AG09309 (cell line): ENCODE data around the gene ENKUR.
A peak's percentile ranks its signal among the peaks of the same experiment; 100 is the strongest.

Experiments
- DNase-seq: peaks from one replicate; pipeline ENCODE4 v3.0.0-alpha.2; 2010; ENCODE audit warnings: low read depth
- H3K4me3 ChIP-seq: 2 replicates; pipeline ENCODE4 v1.5.1; 2011; ENCODE audit warnings: mild to moderate bottlenecking, low read depth, low read length, moderate library complexity; ENCODE audit not compliant: control insufficient read depth
- TF ChIP-seq, protein P1 (sequence below): IDR thresholded peaks from 2 replicates; pipeline ENCODE4 v1.5.1; 2011; ENCODE audit warnings: mild to moderate bottlenecking, low read depth, low read length, inconsistent platforms; ENCODE audit not compliant: insufficient read depth, control insufficient read depth; ENCODE audit errors: missing control alignments

The ENKUR gene

DNA sequence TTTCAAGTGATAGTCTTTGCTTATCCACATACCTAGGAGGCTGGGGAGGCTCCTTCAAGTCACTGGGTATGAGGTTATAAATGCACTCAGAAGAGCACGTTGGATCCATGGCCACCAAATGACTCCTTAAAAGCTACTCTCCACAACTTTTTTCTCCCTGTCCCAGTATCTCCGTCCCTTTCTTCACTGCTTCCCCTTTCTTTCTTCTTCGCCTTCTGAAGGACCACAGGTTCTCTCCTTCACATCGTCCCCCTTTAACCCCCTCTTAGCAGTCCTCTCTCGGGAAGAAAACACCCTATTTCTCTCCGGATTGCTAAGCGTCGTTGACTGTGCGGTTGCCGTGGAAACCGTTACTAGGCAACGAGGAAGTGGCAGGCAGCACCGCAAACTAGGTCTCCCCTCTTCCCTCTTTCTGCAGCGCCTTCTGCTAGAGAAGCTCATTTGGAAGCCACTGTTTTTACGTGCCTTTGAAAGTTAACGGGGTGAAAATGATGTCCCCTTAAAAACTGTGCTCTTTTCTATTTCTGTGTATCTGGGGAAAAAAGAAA is at the start of gene ENKUR:
Gene ENKUR, minus strand, starts transcription at position 331 of the 548 bp plus-strand sequence. Its CDS starts 222 bp downstream, at position 109.
- TF ChIP-seq, protein P1, sequence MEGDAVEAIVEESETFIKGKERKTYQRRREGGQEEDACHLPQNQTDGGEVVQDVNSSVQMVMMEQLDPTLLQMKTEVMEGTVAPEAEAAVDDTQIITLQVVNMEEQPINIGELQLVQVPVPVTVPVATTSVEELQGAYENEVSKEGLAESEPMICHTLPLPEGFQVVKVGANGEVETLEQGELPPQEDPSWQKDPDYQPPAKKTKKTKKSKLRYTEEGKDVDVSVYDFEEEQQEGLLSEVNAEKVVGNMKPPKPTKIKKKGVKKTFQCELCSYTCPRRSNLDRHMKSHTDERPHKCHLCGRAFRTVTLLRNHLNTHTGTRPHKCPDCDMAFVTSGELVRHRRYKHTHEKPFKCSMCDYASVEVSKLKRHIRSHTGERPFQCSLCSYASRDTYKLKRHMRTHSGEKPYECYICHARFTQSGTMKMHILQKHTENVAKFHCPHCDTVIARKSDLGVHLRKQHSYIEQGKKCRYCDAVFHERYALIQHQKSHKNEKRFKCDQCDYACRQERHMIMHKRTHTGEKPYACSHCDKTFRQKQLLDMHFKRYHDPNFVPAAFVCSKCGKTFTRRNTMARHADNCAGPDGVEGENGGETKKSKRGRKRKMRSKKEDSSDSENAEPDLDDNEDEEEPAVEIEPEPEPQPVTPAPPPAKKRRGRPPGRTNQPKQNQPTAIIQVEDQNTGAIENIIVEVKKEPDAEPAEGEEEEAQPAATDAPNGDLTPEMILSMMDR, result no peak
- DNase-seq, result peak; percentile 66
- H3K4me3 ChIP-seq, result peak within 1 kb of the TSS; percentile 67

DNA sequence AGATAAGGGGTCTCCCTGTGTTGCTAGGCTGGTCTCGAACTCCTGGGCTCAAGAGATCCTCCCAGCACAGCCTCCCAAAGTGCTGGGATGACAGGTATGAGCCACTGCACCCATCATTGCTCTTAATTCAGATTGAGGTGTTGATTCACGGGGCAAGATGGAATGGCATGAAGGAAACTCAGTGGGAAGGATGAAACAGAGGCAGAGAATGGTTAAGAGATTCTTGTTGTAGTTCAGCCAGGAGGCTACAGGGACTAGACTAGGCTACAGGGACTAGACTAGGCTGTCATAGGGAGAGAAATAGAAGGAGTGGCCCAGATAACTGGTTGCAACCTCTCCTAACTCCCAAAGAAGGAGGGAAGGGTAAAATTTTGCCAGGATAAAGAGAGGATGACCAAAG is 48.4 kb upstream of the ENKUR start:
- no peak overlapping the region for H3K4me3 ChIP-seq
- TF ChIP-seq, protein P1, result no peak
- no peak for DNase-seq

- TF ChIP-seq, protein P1, result no peak
- DNase-seq, result no peak
- H3K4me3 ChIP-seq, result no peak overlapping the region
Observed at GRCh38 chr10:25063644-25064043, 47.7 kb upstream of the ENKUR start.

GRCh38 chr10:25063157-25063556 is 47.2 kb upstream of the ENKUR start:
- TF ChIP-seq, protein P1, result no peak

GRCh38 chr10:25061711-25062449 is 45.9 kb upstream of the ENKUR start:
- TF ChIP-seq, protein P1, result no peak
- no peak for DNase-seq
- peak overlapping the region; percentile 24 for H3K4me3 ChIP-seq

More at GRCh38 chr10:25063157-25063556, 47.2 kb upstream of the ENKUR start:
- no peak overlapping the region for H3K4me3 ChIP-seq
- DNase-seq, result no peak

DNA sequence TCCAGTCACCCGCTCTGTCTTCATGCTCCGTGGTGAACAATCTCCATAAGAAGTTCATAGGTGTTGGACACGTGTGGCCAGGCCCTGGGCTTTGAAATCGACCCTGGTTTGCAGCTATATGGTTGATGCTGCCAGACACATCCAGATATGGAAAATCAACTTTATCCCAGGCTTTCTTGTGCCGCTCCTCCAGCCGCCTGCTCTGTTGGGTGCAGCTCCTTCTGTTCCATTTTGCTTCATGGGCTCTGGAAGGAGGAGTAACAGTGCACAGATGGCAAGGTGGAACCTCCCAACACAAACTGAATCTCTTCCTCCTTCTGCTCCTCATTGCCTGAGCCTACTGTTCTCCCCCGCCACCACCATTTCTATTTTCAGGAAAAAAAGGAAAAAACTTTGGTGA is 45.2 kb upstream of the ENKUR start:
- no peak for DNase-seq
- TF ChIP-seq, protein P1, result no peak
- no peak overlapping the region for H3K4me3 ChIP-seq
